ENCODE measurements around the gene OAS1.
"Not testable (repeated sequence)": the region's sequence is repeated elsewhere in the genome, so short reads cannot be mapped to it uniquely, and the experiment has no call there.

OAS1 gene

DNA sequence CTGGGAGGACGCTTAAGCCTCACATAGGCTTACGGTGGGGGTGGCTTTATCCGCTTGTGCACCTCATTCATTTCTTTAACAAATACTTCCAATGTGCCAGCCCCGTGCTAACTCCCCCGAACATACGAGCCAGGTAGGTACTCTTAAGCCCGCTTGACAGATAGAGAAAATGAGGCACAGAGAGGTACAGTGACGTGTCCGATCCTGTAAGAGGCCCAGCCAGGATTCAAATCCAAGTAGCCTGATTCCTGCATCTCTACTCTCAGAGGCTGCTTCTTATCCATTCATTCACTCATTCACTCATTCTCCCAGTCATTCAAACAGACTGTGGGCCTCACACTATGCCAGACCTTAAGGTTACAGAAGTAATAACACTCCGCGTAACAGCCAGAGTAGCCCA lies 32.0 kb downstream of the OAS1 start:
- DNase-seq = no peak

DNA sequence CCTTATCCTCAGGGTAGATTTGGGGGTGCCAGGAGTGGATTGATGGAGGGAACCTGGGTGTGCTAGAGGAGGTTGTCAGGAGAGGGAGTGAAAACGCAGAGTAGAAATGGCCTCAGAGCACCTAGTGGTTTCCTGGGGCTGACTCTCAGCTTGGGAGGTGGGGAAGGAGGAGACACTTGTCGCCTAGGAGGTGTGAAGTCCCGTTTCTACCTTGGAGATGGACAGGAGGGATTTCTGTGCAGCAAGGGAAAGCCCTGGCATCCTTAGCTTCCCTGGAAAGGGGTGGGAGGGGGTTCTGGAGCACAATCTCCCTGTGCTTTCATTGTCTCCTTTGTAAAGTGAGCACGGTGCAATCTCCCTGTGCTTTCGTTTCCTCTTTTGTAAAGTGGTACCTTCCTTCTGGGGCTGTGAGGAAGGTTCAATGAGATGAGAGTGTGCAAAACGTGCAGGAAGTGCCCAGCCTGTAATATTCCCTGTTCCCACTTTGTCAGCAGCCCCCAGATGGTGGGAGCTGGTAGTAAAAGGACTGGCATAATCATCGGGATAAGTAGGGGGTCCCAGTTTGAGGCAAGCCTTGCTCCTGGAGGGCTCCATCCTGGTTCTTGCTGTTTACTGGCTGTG lies 33.1 kb downstream of the OAS1 start:
- DNase-seq = no peak

- no peak for DNase-seq
These were observed 35.0 kb downstream of the OAS1 start for GRCh38 chr12:112941528-112942335.

GRCh38 chr12:112942572-112942971 lies 35.8 kb downstream of the OAS1 start:
- DNase-seq = no peak

DNA sequence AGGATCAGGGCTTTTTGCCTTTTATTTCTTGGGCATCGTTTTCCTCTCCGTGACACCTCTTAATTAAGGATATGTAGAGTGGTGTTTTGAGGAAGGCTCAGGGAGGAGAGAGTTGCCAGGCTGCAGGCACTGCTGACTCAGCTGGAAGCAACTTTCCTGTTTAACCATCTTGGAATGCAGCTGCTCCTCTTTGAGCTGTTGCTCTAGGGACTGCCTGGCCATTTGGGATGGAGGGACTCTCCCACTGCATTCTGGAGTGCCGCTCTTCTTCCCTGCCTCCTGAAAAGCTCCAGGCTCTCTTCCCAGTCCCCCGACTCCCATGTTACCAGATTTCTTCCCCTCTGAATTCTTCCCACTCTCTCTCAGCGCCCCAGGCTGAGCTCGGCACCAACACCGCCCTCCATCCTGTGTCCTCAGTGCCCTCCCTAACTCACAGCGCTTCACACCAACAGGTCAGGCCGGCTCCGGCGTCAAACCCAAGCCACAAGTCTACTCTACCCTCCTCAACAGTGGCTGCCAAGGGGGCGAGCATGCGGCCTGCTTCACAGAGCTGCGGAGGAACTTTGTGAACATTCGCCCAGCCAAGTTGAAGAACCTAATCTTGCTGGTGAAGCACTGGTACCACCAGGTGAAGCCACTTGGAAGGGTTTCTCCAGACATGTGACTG lies 37.4 kb downstream of the OAS1 start:
- no peak for DNase-seq

- no peak for DNase-seq
These were observed 38.8 kb downstream of the OAS1 start for GRCh38 chr12:112945515-112945914.

- DNase-seq = no peak
These were observed 39.7 kb downstream of the OAS1 start for GRCh38 chr12:112946236-112947000.

GRCh38 chr12:112947314-112947713 lies 40.6 kb downstream of the OAS1 start:
- no peak for DNase-seq

DNA sequence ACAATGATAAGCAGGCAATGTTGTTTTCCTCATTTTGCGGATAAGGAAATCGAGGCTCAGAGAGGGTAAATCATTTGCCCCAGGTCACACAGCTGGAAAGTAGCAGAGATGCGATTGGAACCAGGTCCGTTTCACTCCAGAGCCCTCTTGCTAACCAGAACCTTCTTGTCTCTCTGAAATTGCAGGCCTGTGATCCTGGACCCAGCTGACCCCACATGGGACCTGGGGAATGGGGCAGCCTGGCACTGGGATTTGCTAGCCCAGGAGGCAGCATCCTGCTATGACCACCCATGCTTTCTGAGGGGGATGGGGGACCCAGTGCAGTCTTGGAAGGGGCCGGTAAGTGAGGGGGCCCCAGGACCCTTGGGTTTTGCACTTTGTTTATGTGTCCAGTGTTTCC lies 41.0 kb downstream of the OAS1 start:
- DNase-seq = no peak

DNA sequence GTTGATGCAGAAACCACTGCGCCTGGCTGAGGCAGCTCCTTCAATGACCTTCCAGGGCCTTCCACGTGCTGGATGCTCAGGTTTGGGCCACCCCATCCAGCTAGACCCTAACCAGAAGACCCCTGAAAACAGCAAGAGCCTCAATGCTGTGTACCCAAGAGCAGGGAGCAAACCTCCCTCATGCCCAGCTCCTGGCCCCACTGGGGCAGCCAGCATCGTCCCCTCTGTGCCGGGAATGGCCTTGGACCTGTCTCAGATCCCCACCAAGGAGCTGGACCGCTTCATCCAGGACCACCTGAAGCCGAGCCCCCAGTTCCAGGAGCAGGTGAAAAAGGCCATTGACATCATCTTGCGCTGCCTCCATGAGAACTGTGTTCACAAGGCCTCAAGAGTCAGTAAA lies 42.0 kb downstream of the OAS1 start:
- DNase-seq = no peak

GRCh38 chr12:112950701-112951100 lies 43.9 kb downstream of the OAS1 start:
- no peak for DNase-seq

- not testable (repeated sequence) for DNase-seq
These were observed 50.4 kb downstream of the OAS1 start for GRCh38 chr12:112957125-112957524.

DNA sequence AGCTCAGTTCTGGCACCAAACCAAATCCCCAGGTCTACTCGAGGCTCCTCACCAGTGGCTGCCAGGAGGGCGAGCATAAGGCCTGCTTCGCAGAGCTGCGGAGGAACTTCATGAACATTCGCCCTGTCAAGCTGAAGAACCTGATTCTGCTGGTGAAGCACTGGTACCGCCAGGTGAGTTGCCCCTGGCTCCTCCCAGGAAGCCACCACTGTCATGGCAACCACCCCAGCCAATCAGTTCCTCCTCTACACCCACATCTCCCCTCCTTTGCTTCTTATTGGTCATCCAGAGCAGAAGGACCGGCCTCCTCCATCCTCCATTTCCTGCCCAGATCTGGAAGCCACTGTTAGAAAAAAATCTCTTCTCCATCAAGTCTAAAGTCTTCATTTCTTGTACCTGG lies 54.3 kb downstream of the OAS1 start:
- no peak for DNase-seq

DNA sequence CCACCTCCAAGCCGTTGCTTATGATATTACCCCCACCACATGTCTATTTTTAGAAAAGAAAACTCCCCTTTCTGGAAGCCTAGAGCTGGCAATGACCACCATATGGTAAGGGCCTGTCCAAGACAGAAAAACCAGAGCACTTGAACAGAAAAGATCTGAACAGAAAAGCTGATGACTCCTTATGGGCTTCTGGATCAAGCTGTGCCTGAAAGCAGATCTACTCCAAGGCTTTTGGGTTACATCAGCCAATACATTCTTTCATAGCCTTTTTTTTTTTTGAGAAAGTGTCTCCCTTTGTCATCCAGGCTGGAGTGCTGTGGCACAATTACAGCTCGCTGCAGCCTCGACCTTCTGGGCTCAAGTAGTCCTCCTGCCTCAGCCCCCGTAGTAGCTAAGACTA lies 54.8 kb downstream of the OAS1 start:
- no peak for DNase-seq

DNA sequence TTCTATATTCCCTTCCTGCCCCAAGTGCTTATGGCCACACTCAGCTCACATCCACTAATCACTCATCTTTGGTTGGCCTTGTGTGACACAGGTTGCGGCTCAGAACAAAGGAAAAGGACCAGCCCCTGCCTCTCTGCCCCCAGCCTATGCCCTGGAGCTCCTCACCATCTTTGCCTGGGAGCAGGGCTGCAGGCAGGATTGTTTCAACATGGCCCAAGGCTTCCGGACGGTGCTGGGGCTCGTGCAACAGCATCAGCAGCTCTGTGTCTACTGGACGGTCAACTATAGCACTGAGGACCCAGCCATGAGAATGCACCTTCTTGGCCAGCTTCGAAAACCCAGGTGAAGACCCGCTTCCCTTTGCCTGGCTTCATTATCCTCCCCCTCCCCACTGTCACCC lies 55.8 kb downstream of the OAS1 start:
- no peak for DNase-seq

GRCh38 chr12:112963227-112963861 lies 56.6 kb downstream of the OAS1 start:
- DNase-seq = no peak

GRCh38 chr12:112964067-112964670 lies 57.4 kb downstream of the OAS1 start:
- DNase-seq = no peak

- DNase-seq = no peak
These were observed 58.2 kb downstream of the OAS1 start for GRCh38 chr12:112964915-112965314.

- DNase-seq = no peak
These were observed 58.9 kb downstream of the OAS1 start for GRCh38 chr12:112965643-112966042.

- no peak for DNase-seq
These were observed 60.5 kb downstream of the OAS1 start for GRCh38 chr12:112967306-112967705.

- DNase-seq = no peak
These were observed 61.1 kb downstream of the OAS1 start for GRCh38 chr12:112967858-112968257.
